HEK293 (cell line): Measurements from ENCODE around the gene ELMO1.
A peak's percentile ranks its signal among the peaks of the same experiment; 100 is the strongest.

Experiments
- CTCF ChIA-PET: fragments of 350-600 bp; formaldehyde crosslinking; extraction: SDS; loops from one replicate; lab custom pipeline; 2021; ENCODE audit warnings: antibody characterized with exemption; lab: Yijun Ruan, JAX
- POLR2A ChIA-PET: fragments of 300-600 bp; formaldehyde crosslinking; extraction: SDS; loops from one replicate; lab custom pipeline; 2020; ENCODE audit warnings: antibody characterized with exemption, inconsistent platforms; lab: Yijun Ruan, JAX
- H3K27ac ChIP-seq: fragments of 200-500 bp; sonication (Bioruptor generic); 2 replicates; pipeline ENCODE4 v1.5.1; 2014; ENCODE audit warnings: low read depth, low read length, control low read depth, inconsistent platforms; ENCODE audit errors: extremely low read depth
- H3K36me3 ChIP-seq, 2 experiments: fragments of 200-500 bp in 1 of 2; sonication (Bioruptor generic) in 1 of 2; 1 replicate in 1 of 2; 2 replicates in 1 of 2; pipeline ENCODE4 v1.5.1; 2014 to 2017; ENCODE audit warnings: inconsistent platforms in 2 of 2, low read length in 2 of 2; ENCODE audit not compliant: control insufficient read depth in 2 of 2, insufficient read depth in 1 of 2
- H3K4me1 ChIP-seq: fragments of 200-500 bp; sonication (Bioruptor generic); 2 replicates; pipeline ENCODE4 v1.5.1; 2014; ENCODE audit warnings: mild to moderate bottlenecking, low read length, inconsistent platforms; ENCODE audit not compliant: control insufficient read depth, insufficient read depth
- H3K4me3 ChIP-seq: 2 replicates; pipeline ENCODE4 v1.5.1; 2011; ENCODE audit warnings: low read depth, mild to moderate bottlenecking, control low read depth, low read length, moderate library complexity
- H3K9me3 ChIP-seq: fragments of 200-500 bp; sonication (Bioruptor generic); 2 replicates; pipeline ENCODE4 v1.5.1; 2014; ENCODE audit warnings: low read depth, low read length, inconsistent platforms; ENCODE audit not compliant: control insufficient read depth, insufficient read depth
- PRDM1 ChIP-seq: fragments of 450-650 bp; formaldehyde crosslinking; IDR thresholded peaks from 2 replicates; pipeline ENCODE4; 2016; ENCODE audit warnings: missing biosample characterization, missing genetic modification characterization
- SP2 ChIP-seq: fragments of 450-650 bp; formaldehyde crosslinking; IDR thresholded peaks from 2 replicates; pipeline ENCODE4 v1.5.1; 2016; ENCODE audit warnings: missing biosample characterization, missing genetic modification characterization
- ZBTB7A ChIP-seq: fragments of 450-650 bp; formaldehyde crosslinking; IDR thresholded peaks from 2 replicates; pipeline ENCODE4 v1.5.1; 2016; ENCODE audit warnings: low read depth, missing biosample characterization, missing genetic modification characterization
- ZFHX2 ChIP-seq: fragments of 450-650 bp; formaldehyde crosslinking; conservative IDR thresholded peaks from 2 replicates; pipeline ENCODE4 v1.5.1; 2016; ENCODE audit warnings: missing biosample characterization, missing genetic modification characterization
- ZFP3 ChIP-seq: fragments of 450-650 bp; formaldehyde crosslinking; IDR thresholded peaks from 2 replicates; pipeline ENCODE4 v1.5.1; 2016; ENCODE audit warnings: low read depth, missing biosample characterization, missing genetic modification characterization
- ZNF10 ChIP-seq: fragments of 450-650 bp; formaldehyde crosslinking; IDR thresholded peaks from 2 replicates; pipeline ENCODE4 v1.5.1; 2017; ENCODE audit warnings: missing biosample characterization, missing genetic modification characterization
- ZNF121 ChIP-seq: fragments of 450-650 bp; formaldehyde crosslinking; IDR thresholded peaks from 2 replicates; pipeline ENCODE4 v1.5.1; 2016; ENCODE audit warnings: missing biosample characterization, missing genetic modification characterization
- ZNF140 ChIP-seq: fragments of 450-650 bp; formaldehyde crosslinking; IDR thresholded peaks from 2 replicates; pipeline ENCODE4 v1.5.1; 2016; ENCODE audit warnings: missing biosample characterization, missing genetic modification characterization
- ZNF157 ChIP-seq: fragments of 450-650 bp; formaldehyde crosslinking; IDR thresholded peaks from 2 replicates; pipeline ENCODE4 v1.5.1; 2016; ENCODE audit warnings: missing biosample characterization, missing genetic modification characterization
- ZNF37A ChIP-seq: fragments of 450-650 bp; IDR thresholded peaks from 2 replicates; pipeline ENCODE4 v1.5.1; 2018; ENCODE audit warnings: missing biosample characterization, missing genetic modification characterization
- ZNF423 ChIP-seq: fragments of 450-650 bp; formaldehyde crosslinking; IDR thresholded peaks from 2 replicates; pipeline ENCODE4 v1.5.1; 2016; ENCODE audit warnings: missing biosample characterization, missing genetic modification characterization
- ZNF624 ChIP-seq: fragments of 450-650 bp; formaldehyde crosslinking; IDR thresholded peaks from 2 replicates; pipeline ENCODE4 v1.5.1; 2017; ENCODE audit warnings: missing biosample characterization, missing genetic modification characterization
- ZNF639 ChIP-seq: fragments of 450-650 bp; formaldehyde crosslinking; IDR thresholded peaks from 2 replicates; pipeline ENCODE4 v1.5.1; 2016; ENCODE audit warnings: missing biosample characterization, missing genetic modification characterization
- ZNF670 ChIP-seq: fragments of 450-650 bp; formaldehyde crosslinking; IDR thresholded peaks from 2 replicates; pipeline ENCODE4 v1.5.1; 2016; ENCODE audit warnings: missing biosample characterization, missing genetic modification characterization, low read depth
- ZNF777 ChIP-seq: fragments of 450-650 bp; formaldehyde crosslinking; IDR thresholded peaks from 2 replicates; pipeline ENCODE4 v1.5.1; 2017; ENCODE audit warnings: missing biosample characterization, missing genetic modification characterization, borderline replicate concordance
- TF ChIP-seq, protein P1 (sequence below): fragments of 450-650 bp; formaldehyde crosslinking; IDR thresholded peaks from 2 replicates; pipeline ENCODE4 v1.5.1; 2016; ENCODE audit warnings: missing biosample characterization, missing genetic modification characterization
- TF ChIP-seq, protein P2 (sequence below): fragments of 450-650 bp; formaldehyde crosslinking; IDR thresholded peaks from 2 replicates; pipeline ENCODE4 v1.5.1; 2016; ENCODE audit warnings: missing biosample characterization, missing genetic modification characterization, borderline replicate concordance

The ELMO1 gene

GRCh38 chr7:36821617-36822016 is 627.0 kb downstream of the ELMO1 start:
- H3K36me3 ChIP-seq: no peaks in the 10 kb centered on the region
- no peak for TF ChIP-seq ZNF670
- no peak for TF ChIP-seq PRDM1 (tag by site-specific recombination)
- no peak for TF ChIP-seq SP2 (tag by site-specific recombination)
- no peak for TF ChIP-seq ZFP3
- TF ChIP-seq, protein P1, sequence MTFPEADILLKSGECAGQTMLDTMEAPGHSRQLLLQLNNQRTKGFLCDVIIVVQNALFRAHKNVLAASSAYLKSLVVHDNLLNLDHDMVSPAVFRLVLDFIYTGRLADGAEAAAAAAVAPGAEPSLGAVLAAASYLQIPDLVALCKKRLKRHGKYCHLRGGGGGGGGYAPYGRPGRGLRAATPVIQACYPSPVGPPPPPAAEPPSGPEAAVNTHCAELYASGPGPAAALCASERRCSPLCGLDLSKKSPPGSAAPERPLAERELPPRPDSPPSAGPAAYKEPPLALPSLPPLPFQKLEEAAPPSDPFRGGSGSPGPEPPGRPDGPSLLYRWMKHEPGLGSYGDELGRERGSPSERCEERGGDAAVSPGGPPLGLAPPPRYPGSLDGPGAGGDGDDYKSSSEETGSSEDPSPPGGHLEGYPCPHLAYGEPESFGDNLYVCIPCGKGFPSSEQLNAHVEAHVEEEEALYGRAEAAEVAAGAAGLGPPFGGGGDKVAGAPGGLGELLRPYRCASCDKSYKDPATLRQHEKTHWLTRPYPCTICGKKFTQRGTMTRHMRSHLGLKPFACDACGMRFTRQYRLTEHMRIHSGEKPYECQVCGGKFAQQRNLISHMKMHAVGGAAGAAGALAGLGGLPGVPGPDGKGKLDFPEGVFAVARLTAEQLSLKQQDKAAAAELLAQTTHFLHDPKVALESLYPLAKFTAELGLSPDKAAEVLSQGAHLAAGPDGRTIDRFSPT: no peak
- ChIA-PET POLR2A (no interaction called here), CTCF (no interaction called here)
- no peaks in the 10 kb centered on the region for H3K4me1 ChIP-seq
- no peaks in the 10 kb centered on the region for H3K9me3 ChIP-seq
- no peak overlapping the region for H3K4me3 ChIP-seq
- no peak overlapping the region for H3K27ac ChIP-seq

DNA sequence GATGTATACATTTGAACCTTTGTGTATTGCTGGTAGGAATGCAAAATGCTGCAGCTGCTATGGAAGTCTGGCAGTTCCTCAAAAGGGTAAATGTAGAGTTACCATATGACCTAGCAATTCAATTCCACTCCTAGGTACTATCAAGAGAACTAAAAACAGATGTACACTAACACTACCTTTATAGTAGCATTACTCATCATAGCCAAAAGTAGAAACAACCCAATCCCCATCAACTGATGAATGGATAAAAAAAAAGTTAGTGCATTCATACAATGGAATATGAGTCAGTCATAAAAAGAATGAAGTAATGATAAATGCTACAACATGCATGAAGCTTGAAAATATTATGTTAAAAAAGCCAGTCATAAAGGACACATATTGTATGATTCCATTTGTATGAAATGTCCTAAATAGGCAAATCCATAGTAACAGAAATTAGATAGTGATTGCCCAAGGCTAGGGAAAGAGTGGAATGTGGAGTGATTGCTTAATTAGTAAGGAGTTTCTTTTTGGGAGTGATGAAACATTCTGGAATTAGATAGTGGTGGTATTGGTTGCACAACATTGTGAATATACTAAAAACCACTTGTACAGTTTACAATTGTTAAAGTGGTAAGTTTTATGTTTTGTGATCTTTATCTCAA is 628.0 kb downstream of the ELMO1 start:
- H3K36me3 ChIP-seq: no peaks in the 10 kb centered on the region
- CTCF ChIA-PET: interaction anchor here (0.6 kb wide), 1 partner anchor 1549 kb away, joined by 3 read pairs; no protein-coding TSS in a partner anchor
- no peak overlapping the region for H3K27ac ChIP-seq
- POLR2A ChIA-PET: no interaction called here
- no peak overlapping the region for H3K4me3 ChIP-seq
- no peaks in the 10 kb centered on the region for H3K4me1 ChIP-seq
- no peaks in the 10 kb centered on the region for H3K9me3 ChIP-seq
- TF ChIP-seq ZFHX2: no peak
- TF ChIP-seq ZNF10: peak; percentile 75; the same call in 1 of the 2 replicates

DNA sequence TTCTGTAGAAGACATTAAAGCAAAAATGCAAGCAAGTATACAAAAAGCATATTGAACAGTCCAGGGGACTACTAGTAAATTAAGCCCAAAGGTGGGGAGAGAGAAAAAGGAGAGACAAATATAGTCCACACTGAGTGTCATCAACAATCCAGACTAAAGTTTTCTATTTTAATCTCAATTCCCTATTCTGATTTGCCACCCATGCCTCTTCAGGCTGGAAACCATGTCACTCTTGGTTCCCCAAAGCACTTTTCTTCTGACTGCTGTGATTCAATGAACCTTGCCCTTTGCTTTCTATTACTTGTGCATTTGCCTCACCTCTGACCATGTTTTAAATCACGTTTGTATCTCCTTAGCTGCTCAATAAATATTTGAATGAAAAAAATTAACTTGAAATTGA is 629.0 kb downstream of the ELMO1 start:
- H3K27ac ChIP-seq: no peak overlapping the region
- no peaks in the 10 kb centered on the region for H3K4me1 ChIP-seq
- POLR2A ChIA-PET: no interaction called here
- no peaks in the 10 kb centered on the region for H3K9me3 ChIP-seq
- CTCF ChIA-PET: no interaction called here
- no peaks in the 10 kb centered on the region for H3K36me3 ChIP-seq
- TF ChIP-seq, protein P2, sequence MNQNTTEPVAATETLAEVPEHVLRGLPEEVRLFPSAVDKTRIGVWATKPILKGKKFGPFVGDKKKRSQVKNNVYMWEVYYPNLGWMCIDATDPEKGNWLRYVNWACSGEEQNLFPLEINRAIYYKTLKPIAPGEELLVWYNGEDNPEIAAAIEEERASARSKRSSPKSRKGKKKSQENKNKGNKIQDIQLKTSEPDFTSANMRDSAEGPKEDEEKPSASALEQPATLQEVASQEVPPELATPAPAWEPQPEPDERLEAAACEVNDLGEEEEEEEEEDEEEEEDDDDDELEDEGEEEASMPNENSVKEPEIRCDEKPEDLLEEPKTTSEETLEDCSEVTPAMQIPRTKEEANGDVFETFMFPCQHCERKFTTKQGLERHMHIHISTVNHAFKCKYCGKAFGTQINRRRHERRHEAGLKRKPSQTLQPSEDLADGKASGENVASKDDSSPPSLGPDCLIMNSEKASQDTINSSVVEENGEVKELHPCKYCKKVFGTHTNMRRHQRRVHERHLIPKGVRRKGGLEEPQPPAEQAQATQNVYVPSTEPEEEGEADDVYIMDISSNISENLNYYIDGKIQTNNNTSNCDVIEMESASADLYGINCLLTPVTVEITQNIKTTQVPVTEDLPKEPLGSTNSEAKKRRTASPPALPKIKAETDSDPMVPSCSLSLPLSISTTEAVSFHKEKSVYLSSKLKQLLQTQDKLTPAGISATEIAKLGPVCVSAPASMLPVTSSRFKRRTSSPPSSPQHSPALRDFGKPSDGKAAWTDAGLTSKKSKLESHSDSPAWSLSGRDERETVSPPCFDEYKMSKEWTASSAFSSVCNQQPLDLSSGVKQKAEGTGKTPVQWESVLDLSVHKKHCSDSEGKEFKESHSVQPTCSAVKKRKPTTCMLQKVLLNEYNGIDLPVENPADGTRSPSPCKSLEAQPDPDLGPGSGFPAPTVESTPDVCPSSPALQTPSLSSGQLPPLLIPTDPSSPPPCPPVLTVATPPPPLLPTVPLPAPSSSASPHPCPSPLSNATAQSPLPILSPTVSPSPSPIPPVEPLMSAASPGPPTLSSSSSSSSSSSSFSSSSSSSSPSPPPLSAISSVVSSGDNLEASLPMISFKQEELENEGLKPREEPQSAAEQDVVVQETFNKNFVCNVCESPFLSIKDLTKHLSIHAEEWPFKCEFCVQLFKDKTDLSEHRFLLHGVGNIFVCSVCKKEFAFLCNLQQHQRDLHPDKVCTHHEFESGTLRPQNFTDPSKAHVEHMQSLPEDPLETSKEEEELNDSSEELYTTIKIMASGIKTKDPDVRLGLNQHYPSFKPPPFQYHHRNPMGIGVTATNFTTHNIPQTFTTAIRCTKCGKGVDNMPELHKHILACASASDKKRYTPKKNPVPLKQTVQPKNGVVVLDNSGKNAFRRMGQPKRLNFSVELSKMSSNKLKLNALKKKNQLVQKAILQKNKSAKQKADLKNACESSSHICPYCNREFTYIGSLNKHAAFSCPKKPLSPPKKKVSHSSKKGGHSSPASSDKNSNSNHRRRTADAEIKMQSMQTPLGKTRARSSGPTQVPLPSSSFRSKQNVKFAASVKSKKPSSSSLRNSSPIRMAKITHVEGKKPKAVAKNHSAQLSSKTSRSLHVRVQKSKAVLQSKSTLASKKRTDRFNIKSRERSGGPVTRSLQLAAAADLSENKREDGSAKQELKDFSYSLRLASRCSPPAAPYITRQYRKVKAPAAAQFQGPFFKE (tag by site-specific recombination): no peak
- TF ChIP-seq ZNF140 (tag by site-specific recombination) (no peak), ZNF423 (tag by site-specific recombination) (no peak)
- no peak overlapping the region for H3K4me3 ChIP-seq

- Histone ChIP-seq H3K4me1 (no peaks in the 10 kb centered on the region), H3K36me3 (no peaks in the 10 kb centered on the region), H3K9me3 (no peaks in the 10 kb centered on the region), H3K4me3 (no peak overlapping the region), H3K27ac (no peak overlapping the region)
- CTCF ChIA-PET: interaction anchor here (0.7 kb wide), 1 partner anchor 384 kb away, joined by 3 read pairs; no protein-coding TSS in a partner anchor
- no peak for TF ChIP-seq ZNF157 (tag by site-specific recombination)
- TF ChIP-seq ZBTB7A (tag by site-specific recombination): no peak
- no peak for TF ChIP-seq ZNF639
- no peak for TF ChIP-seq ZNF777 (tag by site-specific recombination)
- TF ChIP-seq ZNF37A: no peak
- TF ChIP-seq ZNF624 (tag by site-specific recombination): no peak
- TF ChIP-seq ZNF121: no peak
- POLR2A ChIA-PET: interaction anchor here (0.6 kb wide), 1 partner anchor 54 kb away, joined by 3 read pairs; no protein-coding TSS in a partner anchor
Measured at GRCh38 chr7:36814311-36814710, 634.4 kb downstream of the ELMO1 start.
